Measurements from ENCODE around the gene NMT1.

Gene NMT1

GRCh38 chr17:45127548-45128300 lies 66.6 kb downstream of the NMT1 start (continued):
- TF ChIP-seq ZNF645 (tag by site-specific recombination; IDR thresholded peaks at IDR 0.05) = peak; percentile 93; the same call in 1 of the 2 replicates
- TF ChIP-seq ZNF639 (tag by site-specific recombination; IDR thresholded peaks at IDR 0.05) = no peak
- TF ChIP-seq ZNF175 (tag by site-specific recombination; IDR thresholded peaks at IDR 0.05) = no peak
- peak; percentile 97 for TF ChIP-seq ZIC2 (tag by site-specific recombination; IDR thresholded peaks at IDR 0.05)
- no peak for TF ChIP-seq ZBTB6 (tag by site-specific recombination; IDR thresholded peaks at IDR 0.05)
- no peak for TF ChIP-seq ZNF571 (tag by site-specific recombination; IDR thresholded peaks at IDR 0.05)
- TF ChIP-seq ZBTB48 (tag by site-specific recombination; IDR thresholded peaks at IDR 0.05) = peak; percentile 87
- TF ChIP-seq OSR2 (tag by site-specific recombination; IDR thresholded peaks at IDR 0.05) = no peak
- peak; percentile 83; the same call in 1 of the 2 replicates for TF ChIP-seq ZNF223 (tag by site-specific recombination; IDR thresholded peaks at IDR 0.05)
- no peak for TF ChIP-seq PRDM4 (tag by site-specific recombination; IDR thresholded peaks at IDR 0.05)
- peak; percentile 55; the same call in 1 of the 2 replicates for TF ChIP-seq IKZF3 (tag by site-specific recombination; IDR thresholded peaks at IDR 0.05)
- TF ChIP-seq BCL11A (tag by site-specific recombination; IDR thresholded peaks at IDR 0.05; ENCODE audit: low read depth) = no peak
- no peak for TF ChIP-seq ZNF664 (tag by site-specific recombination; IDR thresholded peaks at IDR 0.05)
- 0 out of 2 replicates have a peak, but pooled peaks have one; percentile 50 for TF ChIP-seq ZNF473 (tag by site-specific recombination; IDR thresholded peaks at IDR 0.05)
- no peak for TF ChIP-seq HOXD13 (CRISPR knock-in tag; IDR thresholded peaks at IDR 0.05; ENCODE audit: borderline replicate concordance)
- no peak for TF ChIP-seq ZNF274 (IDR thresholded peaks at IDR 0.05; ENCODE audit: low read length)
- no peak for TF ChIP-seq ZNF274 (tag by site-specific recombination; IDR thresholded peaks at IDR 0.05; ENCODE audit: borderline replicate concordance)
- no peak for TF ChIP-seq ZSCAN16 (tag by site-specific recombination; IDR thresholded peaks at IDR 0.05)
- TF ChIP-seq ZNF302 (tag by site-specific recombination; IDR thresholded peaks at IDR 0.05; ENCODE audit: low read depth) = no peak
- TF ChIP-seq HIC1 (tag by site-specific recombination; IDR thresholded peaks at IDR 0.05) = peak; percentile 41; the same call in 1 of the 2 replicates
- TF ChIP-seq EGR2 (tag by site-specific recombination; IDR thresholded peaks at IDR 0.05; ENCODE audit: low read depth) = peak; percentile 98
- peak; percentile 19; the same call in 1 of the 2 replicates for TF ChIP-seq SP2 (tag by site-specific recombination; IDR thresholded peaks at IDR 0.05)
- peak; percentile 90 for TF ChIP-seq ZNF624 (tag by site-specific recombination; IDR thresholded peaks at IDR 0.05)
- TF ChIP-seq ZNF394 (tag by site-specific recombination; IDR thresholded peaks at IDR 0.05; ENCODE audit: borderline replicate concordance) = no peak
- peak; percentile 49; the same call in 1 of the 2 replicates for TF ChIP-seq YY2 (tag by site-specific recombination; IDR thresholded peaks at IDR 0.05)
- TF ChIP-seq ELK4 (IDR thresholded peaks at IDR 0.05; ENCODE audit: borderline replicate concordance, low read depth, low read length) = no peak
- 0 out of 2 replicates have a peak, but pooled peaks have one; percentile 30 for TF ChIP-seq ZBTB21 (tag by site-specific recombination; IDR thresholded peaks at IDR 0.05)
- no peak for TF ChIP-seq ZNF549 (tag by site-specific recombination; IDR thresholded peaks at IDR 0.05)
- TF ChIP-seq PRDM1 (tag by site-specific recombination; IDR thresholded peaks at IDR 0.05) = no peak

Data from HEK293 (cell line).